GM19452 (cell line): ENCODE results near the gene CAPN2.

Source experiments
- ATAC-seq: cut with Tn5 transposase; IDR thresholded peaks from one replicate; pipeline ENCODE4 v1.9.1; 2021; ENCODE audit not compliant: unreplicated experiment

CAPN2 gene

DNA sequence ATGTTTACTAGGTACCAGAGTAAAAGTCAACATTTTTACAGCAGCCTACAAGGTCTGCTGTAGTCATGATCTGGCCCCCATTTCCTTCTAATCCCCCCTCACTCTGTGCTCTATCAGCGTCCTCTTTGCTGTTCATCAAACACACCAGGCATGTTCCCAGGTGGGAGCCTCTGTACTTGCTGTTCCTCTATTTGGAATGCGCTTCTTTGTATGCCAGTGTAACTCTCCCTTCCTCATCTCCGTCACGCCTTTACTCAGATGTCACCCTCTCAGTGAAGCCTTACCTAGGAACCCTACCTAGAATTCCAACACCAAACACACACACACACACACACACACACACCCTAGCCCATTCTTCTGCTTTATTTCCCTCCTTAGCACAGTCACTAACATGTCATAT lies 112.4 kb downstream of the CAPN2 start:
- ATAC-seq = no peak
